GM21390 (cell line): ENCODE measurements around the gene ZFP1.

ENCODE experiments used
- ATAC-seq: cut with Tn5 transposase; IDR thresholded peaks from one replicate; pipeline ENCODE4 v1.9.1; 2021; ENCODE audit not compliant: unreplicated experiment

The ZFP1 gene

GRCh38 chr16:75147968-75148310 lies 385 bp upstream of the ZFP1 start:
- no peak for ATAC-seq

- no peak for ATAC-seq
Observed at GRCh38 chr16:75151798-75152197, 3.5 kb downstream of the ZFP1 start.

- no peak for ATAC-seq
Observed at GRCh38 chr16:75152635-75153034, 4.3 kb downstream of the ZFP1 start.

- ATAC-seq = no peak
Observed at GRCh38 chr16:75160386-75160785, 12.1 kb downstream of the ZFP1 start.

GRCh38 chr16:75169899-75170405 lies 21.6 kb downstream of the ZFP1 start:
- ATAC-seq = no peak

GRCh38 chr16:75172578-75172977 lies 24.3 kb downstream of the ZFP1 start:
- ATAC-seq = no peak

- no peak for ATAC-seq
Observed at GRCh38 chr16:75175074-75175473, 26.8 kb downstream of the ZFP1 start.

- no peak for ATAC-seq
Observed at GRCh38 chr16:75176926-75177325, 28.6 kb downstream of the ZFP1 start.

GRCh38 chr16:75179208-75179607 lies 30.9 kb downstream of the ZFP1 start:
- no peak for ATAC-seq

GRCh38 chr16:75181630-75182029 lies 33.3 kb downstream of the ZFP1 start:
- no peak for ATAC-seq

- ATAC-seq = no peak
Observed at GRCh38 chr16:75188832-75189477, 40.6 kb downstream of the ZFP1 start.

GRCh38 chr16:75189638-75190245 lies 41.4 kb downstream of the ZFP1 start:
- no peak for ATAC-seq

- ATAC-seq = no peak
Observed at GRCh38 chr16:75192606-75193264, 44.4 kb downstream of the ZFP1 start.

- no peak for ATAC-seq
Observed at GRCh38 chr16:75193265-75193650, 44.9 kb downstream of the ZFP1 start.

GRCh38 chr16:75193730-75194444 lies 45.6 kb downstream of the ZFP1 start:
- no peak for ATAC-seq

GRCh38 chr16:75195811-75196790 lies 47.8 kb downstream of the ZFP1 start:
- ATAC-seq = no peak

- ATAC-seq = no peak
Observed at GRCh38 chr16:75196836-75197235, 48.5 kb downstream of the ZFP1 start.

- ATAC-seq = no peak
Observed at GRCh38 chr16:75197522-75198134, 49.3 kb downstream of the ZFP1 start.

- no peak for ATAC-seq
Observed at GRCh38 chr16:75198135-75198600, 49.8 kb downstream of the ZFP1 start.

- no peak for ATAC-seq
Observed at GRCh38 chr16:75202069-75202590, 53.8 kb downstream of the ZFP1 start.
